OCI-LY7 (cell line): Measurements from ENCODE around the gene PAX3. TPM values are rescaled to one million over a fixed set of nuclear protein-coding genes. Genes with fewer than 3 reads are reported as not detected.

ENCODE experiments used
- BruUV-seq: library from RNA; stranded (reverse); fragments of 400-500 nt; replicated peaks from 2 replicates; lab custom pipeline; 2021; lab: Mats Ljungman, UMichigan
- CTCF ChIA-PET: fragments of 300-600 bp; sonication (Branson Sonifier 250); formaldehyde crosslinking; loops from one replicate; lab custom pipeline; 2022; ENCODE audit warnings: antibody characterized with exemption; ENCODE audit not compliant: unreplicated experiment; lab: Charles Lee
- POLR2A ChIA-PET: fragments of 300-600 bp; sonication (Branson Sonifier 250); formaldehyde crosslinking; loops from one replicate; lab custom pipeline; 2022; ENCODE audit warnings: antibody characterized with exemption; lab: Charles Lee
- DNase-seq: peaks from one replicate; pipeline ENCODE4 v3.0.0-alpha.2; 2015; ENCODE audit warnings: low spot score
- H2AFZ ChIP-seq: fragments of 200-600 bp; sonication (generic), shearing (Covaris generic); 2 replicates; pipeline ENCODE4 v1.6.1; 2014; ENCODE audit warnings: mild to moderate bottlenecking, antibody characterized with exemption, low read length, moderate library complexity
- H3K27ac ChIP-seq: fragments of 200-600 bp; sonication (generic); 2 replicates; pipeline ENCODE4 v1.5.1; 2014; ENCODE audit warnings: mixed run types, low read depth, mild to moderate bottlenecking, moderate library complexity, low read length, inconsistent platforms; ENCODE audit not compliant: poor library complexity, severe bottlenecking
- H3K36me3 ChIP-seq: fragments of 200-600 bp; sonication (generic); 2 replicates; pipeline ENCODE4 v1.6.1; 2014; ENCODE audit warnings: mild to moderate bottlenecking, antibody characterized with exemption, low read length, moderate library complexity, mixed read lengths; ENCODE audit not compliant: insufficient read depth
- H3K4me1 ChIP-seq: fragments of 200-600 bp; sonication (generic); 2 replicates; pipeline ENCODE4 v1.5.1; 2014; ENCODE audit warnings: mild to moderate bottlenecking, low read length; ENCODE audit not compliant: insufficient read depth, poor library complexity, severe bottlenecking
- H3K4me2 ChIP-seq: fragments of 200-600 bp; sonication (generic); 2 replicates; pipeline ENCODE4 v1.6.1; 2014; ENCODE audit warnings: mild to moderate bottlenecking, low read length
- H3K4me3 ChIP-seq: fragments of 200-600 bp; sonication (generic); 2 replicates; pipeline ENCODE4 v1.5.1; 2014; ENCODE audit warnings: mild to moderate bottlenecking, low read depth, low read length; ENCODE audit not compliant: poor library complexity, severe bottlenecking
- H3K79me2 ChIP-seq: fragments of 200-600 bp; sonication (generic); 2 replicates; pipeline ENCODE4 v1.6.1; 2016; ENCODE audit warnings: low read depth, mild to moderate bottlenecking, low read length, moderate library complexity, mixed read lengths; ENCODE audit not compliant: insufficient read depth
- H3K9me2 ChIP-seq: fragments of 200-600 bp; sonication (generic); 2 replicates; pipeline ENCODE4 v1.6.1; 2016; ENCODE audit warnings: mild to moderate bottlenecking, low read length, mixed read lengths; ENCODE audit not compliant: insufficient read depth
- H3K9me3 ChIP-seq: fragments of 200-600 bp; sonication (generic); 2 replicates; pipeline ENCODE4 v1.6.1; 2014; ENCODE audit warnings: mild to moderate bottlenecking, mixed run types, low read length, mixed read lengths
- H4K20me1 ChIP-seq: fragments of 200-600 bp; sonication (generic); 2 replicates; pipeline ENCODE4 v1.6.1; 2014; ENCODE audit warnings: mild to moderate bottlenecking, antibody characterized with exemption, low read length, moderate library complexity, mixed read lengths; ENCODE audit not compliant: insufficient read depth
- EZH2phosphoT487 ChIP-seq: fragments of 200-600 bp; sonication (generic); IDR thresholded peaks from 2 replicates; pipeline ENCODE4 v1.6.1; 2018; ENCODE audit warnings: low read depth, borderline replicate concordance, mild to moderate bottlenecking, mixed run types, antibody characterized with exemption, low read length, moderate library complexity, mixed read lengths
- intact Hi-C: fragments of 100-400 bp; cut with micrococcal nuclease; formaldehyde crosslinking; loops from one replicate; pipeline ENCODE4 v1.10.0; 2022; ENCODE audit not compliant: unreplicated experiment
- total RNA-seq, 2 experiments: library from RNA; depleted of rRNA in 1 of 2; stranded (reverse); fragments of >200 nt in 1 of 2; shearing (Covaris generic) in 1 of 2; gene quantifications; 2 replicates each; pipeline ENCODE4 v1.2.3, GENCODE V29; 2014 to 2022
- TF ChIP-seq, protein P1 (sequence below): fragments of 200-600 bp; sonication (generic); conservative IDR thresholded peaks from 2 replicates; pipeline ENCODE4 v1.5.1; 2014; ENCODE audit warnings: mild to moderate bottlenecking, antibody characterized with exemption, low read length, moderate library complexity, mixed read lengths

The PAX3 gene
- total RNA-seq, 2 experiments from 2014 or later = not detected

- Histone ChIP-seq H3K79me2 (no peaks in the 10 kb centered on the region), H2AFZ (no peak overlapping the region), H3K9me3 (no peaks in the 10 kb centered on the region), H3K4me1 (no peaks in the 10 kb centered on the region), H3K9me2 (no peaks in the 10 kb centered on the region), H3K36me3 (no peaks in the 10 kb centered on the region), H3K4me3 (no peak overlapping the region), H4K20me1 (no peaks in the 10 kb centered on the region), H3K4me2 (no peak overlapping the region), H3K27ac (no peak overlapping the region)
- intact Hi-C loops = no loop called here
- TF ChIP-seq, protein P1, sequence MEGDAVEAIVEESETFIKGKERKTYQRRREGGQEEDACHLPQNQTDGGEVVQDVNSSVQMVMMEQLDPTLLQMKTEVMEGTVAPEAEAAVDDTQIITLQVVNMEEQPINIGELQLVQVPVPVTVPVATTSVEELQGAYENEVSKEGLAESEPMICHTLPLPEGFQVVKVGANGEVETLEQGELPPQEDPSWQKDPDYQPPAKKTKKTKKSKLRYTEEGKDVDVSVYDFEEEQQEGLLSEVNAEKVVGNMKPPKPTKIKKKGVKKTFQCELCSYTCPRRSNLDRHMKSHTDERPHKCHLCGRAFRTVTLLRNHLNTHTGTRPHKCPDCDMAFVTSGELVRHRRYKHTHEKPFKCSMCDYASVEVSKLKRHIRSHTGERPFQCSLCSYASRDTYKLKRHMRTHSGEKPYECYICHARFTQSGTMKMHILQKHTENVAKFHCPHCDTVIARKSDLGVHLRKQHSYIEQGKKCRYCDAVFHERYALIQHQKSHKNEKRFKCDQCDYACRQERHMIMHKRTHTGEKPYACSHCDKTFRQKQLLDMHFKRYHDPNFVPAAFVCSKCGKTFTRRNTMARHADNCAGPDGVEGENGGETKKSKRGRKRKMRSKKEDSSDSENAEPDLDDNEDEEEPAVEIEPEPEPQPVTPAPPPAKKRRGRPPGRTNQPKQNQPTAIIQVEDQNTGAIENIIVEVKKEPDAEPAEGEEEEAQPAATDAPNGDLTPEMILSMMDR = no peak
- ChIA-PET CTCF (no interaction called here), POLR2A (no interaction called here)
- no peak for DNase-seq
- no TSS peak for BruUV-seq
Measured at GRCh38 chr2:222250313-222250712, 48.5 kb downstream of the PAX3 start.

DNA sequence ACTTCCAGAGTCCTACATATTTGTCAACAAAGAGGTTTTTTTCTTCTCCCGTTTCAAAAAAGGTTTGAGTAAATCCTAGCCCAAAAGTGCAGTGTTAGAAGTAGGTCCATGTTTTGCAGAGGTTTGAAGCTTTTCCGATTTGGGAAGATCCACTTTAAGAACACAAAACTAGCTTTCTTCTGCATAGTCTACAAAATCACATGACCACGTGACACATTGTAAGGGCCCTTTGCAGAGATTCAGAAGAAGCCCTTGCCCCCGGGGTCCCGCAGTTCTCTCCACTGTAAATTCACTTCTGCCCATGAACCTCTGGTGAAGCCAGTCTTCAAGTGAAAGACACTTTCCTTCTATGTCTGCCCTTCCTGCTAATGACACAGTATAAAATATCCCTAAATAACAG is 49.4 kb downstream of the PAX3 start:
- intact Hi-C loops = no loop called here
- no peaks in the 10 kb centered on the region for H3K79me2 ChIP-seq
- TF ChIP-seq, protein P1 = no peak
- no peak for TF ChIP-seq EZH2phosphoT487
- no peaks in the 10 kb centered on the region for H3K9me2 ChIP-seq
- no peaks in the 10 kb centered on the region for H3K36me3 ChIP-seq
- DNase-seq = no peak
- H3K4me3 ChIP-seq = no peak overlapping the region
- BruUV-seq = no TSS peak
- H3K4me2 ChIP-seq = no peak overlapping the region
- no peaks in the 10 kb centered on the region for H3K4me1 ChIP-seq
- H4K20me1 ChIP-seq = no peaks in the 10 kb centered on the region
- ChIA-PET CTCF (no interaction called here), POLR2A (no interaction called here)
- H3K9me3 ChIP-seq = no peaks in the 10 kb centered on the region
- no peak overlapping the region for H3K27ac ChIP-seq
- no peak overlapping the region for H2AFZ ChIP-seq

DNA sequence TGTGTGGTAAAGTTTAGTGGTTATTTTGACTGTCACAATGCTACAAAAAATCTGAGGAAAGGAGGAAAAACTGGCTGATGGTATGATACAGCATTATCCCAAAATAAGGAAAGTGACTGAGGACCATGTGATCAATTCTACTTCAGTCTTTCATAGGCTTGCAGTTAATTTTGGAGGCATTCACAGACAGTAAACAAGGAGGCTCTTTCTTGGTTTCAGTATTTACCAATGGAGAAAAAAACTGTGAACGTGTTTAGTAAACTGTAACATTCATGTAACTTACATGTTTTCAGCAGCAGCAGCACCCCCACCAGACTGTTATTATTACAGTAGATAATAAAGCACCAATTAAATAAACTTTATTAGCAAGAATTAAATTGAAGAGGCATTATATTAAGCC is 50.0 kb downstream of the PAX3 start:
- no peaks in the 10 kb centered on the region for H3K4me1 ChIP-seq
- no peak for TF ChIP-seq EZH2phosphoT487
- TF ChIP-seq, protein P1 = no peak
- no peaks in the 10 kb centered on the region for H3K9me2 ChIP-seq
- POLR2A ChIA-PET = no interaction called here
- CTCF ChIA-PET = no interaction called here
- intact Hi-C loops = no loop called here
- H3K4me2 ChIP-seq = no peak overlapping the region
- H3K79me2 ChIP-seq = no peaks in the 10 kb centered on the region
- no peak overlapping the region for H2AFZ ChIP-seq
- no TSS peak for BruUV-seq
- H3K36me3 ChIP-seq = no peaks in the 10 kb centered on the region
- no peaks in the 10 kb centered on the region for H4K20me1 ChIP-seq
- no peak for DNase-seq
- H3K9me3 ChIP-seq = no peaks in the 10 kb centered on the region
- no peak overlapping the region for H3K27ac ChIP-seq
- no peak overlapping the region for H3K4me3 ChIP-seq
